ENCODE data around the gene RTL9. TPM values are rescaled to one million over a fixed set of nuclear protein-coding genes. Genes with fewer than 3 reads are reported as not detected.
"Not testable (repeated sequence)": the region's sequence is repeated elsewhere in the genome, so short reads cannot be mapped to it uniquely, and the experiment has no call there.

RTL9 gene
- total RNA-seq, 1 experiment from 2014 or later, result 0.29 TPM

GRCh38 chrX:110331444-110332030 lies 27.1 kb upstream of the RTL9 start:
- intact Hi-C loops (cut with micrococcal nuclease), result no loop called here
- Histone ChIP-seq H3K9me2 (replicated peaks; ENCODE audit: low read length) (no peaks in the 10 kb centered on the region), H3K27ac (ENCODE audit: low read length) (no peak overlapping the region), H3K27me3 (ENCODE audit: low read length) (no peaks in the 10 kb centered on the region), H3K4me3 (ENCODE audit: low read length) (no peak overlapping the region), H3K4me1 (ENCODE audit: insufficient read depth, low read length) (no peaks in the 10 kb centered on the region), H3F3A (ENCODE audit: low read length, unreplicated experiment) (no peaks in the 10 kb centered on the region), H3K9me3 (ENCODE audit: low read length) (no peaks in the 10 kb centered on the region), H3K79me2 (ENCODE audit: low read length) (no peaks in the 10 kb centered on the region), H2AFZ (ENCODE audit: low read length) (no peak overlapping the region), H4K20me1 (ENCODE audit: low read length) (no peaks in the 10 kb centered on the region), H3K4me2 (ENCODE audit: low read length) (no peak overlapping the region), H3K36me3 (ENCODE audit: low read depth, low read length) (no peaks in the 10 kb centered on the region), H3K9ac (ENCODE audit: low read length) (no peak overlapping the region)
- ChIA-PET POLR2A (ENCODE audit: unreplicated experiment) (no interaction called here), CTCF (no interaction called here)
- TF ChIP-seq CTCF (conservative IDR thresholded peaks at IDR 0.05; ENCODE audit: low read depth, low read length), result no peak
- TF ChIP-seq EZH2phosphoT487 (IDR thresholded peaks at IDR 0.05; ENCODE audit: borderline replicate concordance, low read length), result no peak
- TF ChIP-seq EZH2 (IDR thresholded peaks at IDR 0.05; ENCODE audit: low read length, unreplicated experiment), result no peak
- BruUV-seq (replicated peaks), result no TSS peak
- ATAC-seq (no peak), DNase-seq (no peak)

- H3K4me2 ChIP-seq (ENCODE audit: low read length); H3K36me3 ChIP-seq (ENCODE audit: low read depth, low read length); POLR2A ChIA-PET (ENCODE audit: unreplicated experiment); H3K27ac ChIP-seq (ENCODE audit: low read length); H3K4me1 ChIP-seq (ENCODE audit: insufficient read depth, low read length); H3K9me2 ChIP-seq (replicated peaks; ENCODE audit: low read length); H3K4me3 ChIP-seq (ENCODE audit: low read length); ATAC-seq; intact Hi-C loops (cut with micrococcal nuclease); H3F3A ChIP-seq (ENCODE audit: low read length, unreplicated experiment); H3K9ac ChIP-seq (ENCODE audit: low read length); H4K20me1 ChIP-seq (ENCODE audit: low read length); CTCF ChIA-PET; H3K79me2 ChIP-seq (ENCODE audit: low read length); BruUV-seq (replicated peaks); H2AFZ ChIP-seq (ENCODE audit: low read length); DNase-seq; H3K9me3 ChIP-seq (ENCODE audit: low read length); H3K27me3 ChIP-seq (ENCODE audit: low read length): not testable (repeated sequence)
Measured at GRCh38 chrX:110333458-110333857, 25.2 kb upstream of the RTL9 start.

GRCh38 chrX:110338935-110339334 lies 19.7 kb upstream of the RTL9 start:
- H3K36me3 ChIP-seq (ENCODE audit: low read depth, low read length), result no peaks in the 10 kb centered on the region
- H4K20me1 ChIP-seq (ENCODE audit: low read length), result no peaks in the 10 kb centered on the region
- H2AFZ ChIP-seq (ENCODE audit: low read length), result no peak overlapping the region
- H3K79me2 ChIP-seq (ENCODE audit: low read length), result no peaks in the 10 kb centered on the region
- no peak overlapping the region for H3K4me3 ChIP-seq (ENCODE audit: low read length)
- ATAC-seq, result no peak
- no peaks in the 10 kb centered on the region for H3K9me3 ChIP-seq (ENCODE audit: low read length)
- intact Hi-C loops (cut with micrococcal nuclease), result no loop called here
- POLR2A ChIA-PET (ENCODE audit: unreplicated experiment), result no interaction called here
- H3K27ac ChIP-seq (ENCODE audit: low read length), result no peak overlapping the region
- H3K9me2 ChIP-seq (replicated peaks; ENCODE audit: low read length), result no peaks in the 10 kb centered on the region
- no peaks in the 10 kb centered on the region for H3F3A ChIP-seq (ENCODE audit: low read length, unreplicated experiment)
- no peaks in the 10 kb centered on the region for H3K27me3 ChIP-seq (ENCODE audit: low read length)
- H3K9ac ChIP-seq (ENCODE audit: low read length), result no peak overlapping the region
- TF ChIP-seq EZH2phosphoT487 (IDR thresholded peaks at IDR 0.05; ENCODE audit: borderline replicate concordance, low read length), result no peak
- no peak for TF ChIP-seq EZH2 (IDR thresholded peaks at IDR 0.05; ENCODE audit: low read length, unreplicated experiment)
- no peak for TF ChIP-seq CTCF (conservative IDR thresholded peaks at IDR 0.05; ENCODE audit: low read depth, low read length)
- CTCF ChIA-PET, result no interaction called here
- H3K4me1 ChIP-seq (ENCODE audit: insufficient read depth, low read length), result peaks cover 20% of the 10 kb centered on the region
- H3K4me2 ChIP-seq (ENCODE audit: low read length), result no peak overlapping the region
- BruUV-seq (replicated peaks), result no TSS peak
- no peak for DNase-seq

Data from PC-3 (cell line).